Mucosa of rectum (tissue), 2 donors: ENCODE data around the gene ECI1.
A peak's percentile ranks its signal among the peaks of the same experiment; 100 is the strongest.

Experiments used
- H3K27ac ChIP-seq, 2 donors: one replicate each; pipeline ENCODE4 v1.7.0; 2013; ENCODE audit warnings: inconsistent platforms in 2 of 2, low read depth in 2 of 2, low read length in 2 of 2
- H3K27me3 ChIP-seq, 2 donors: one replicate each; pipeline ENCODE4 v1.7.0; 2013; ENCODE audit warnings: low read length in 2 of 2; ENCODE audit not compliant: control insufficient read depth in 2 of 2, insufficient read depth in 2 of 2
- H3K36me3 ChIP-seq, 2 donors: one replicate each; pipeline ENCODE4 v1.7.0; 2013; ENCODE audit warnings: low read length in 2 of 2; ENCODE audit not compliant: control insufficient read depth in 2 of 2, insufficient read depth in 2 of 2
- H3K4me1 ChIP-seq, 2 donors: one replicate each; pipeline ENCODE4 v1.7.0; 2013; ENCODE audit warnings: low read length in 2 of 2, mild to moderate bottlenecking in 1 of 2; ENCODE audit not compliant: control insufficient read depth in 2 of 2, insufficient read depth in 2 of 2
- H3K4me3 ChIP-seq, 2 donors: one replicate each; pipeline ENCODE4 v1.7.0; 2013; ENCODE audit warnings: low read length in 2 of 2
- H3K9ac ChIP-seq, 2 donors: one replicate each; pipeline ENCODE4 v1.7.0; 2013; ENCODE audit warnings: low read length in 2 of 2, low read depth in 1 of 2, mild to moderate bottlenecking in 1 of 2
- H3K9me3 ChIP-seq, 2 donors: one replicate each; pipeline ENCODE4 v1.7.0; 2013; ENCODE audit warnings: low read length in 2 of 2; ENCODE audit not compliant: control insufficient read depth in 2 of 2
- donor health status: healthy.
- donor health status: Normal muscosa, but diverticular disease.

ECI1 gene

GRCh38 chr16:2251296-2252111, at the start of gene ECI1:
Gene ECI1, minus strand, starts transcription at chr16:2251587. Its CDS starts 21 bp downstream, at chr16:2251566.
- peaks cover 28 to 34% of the 10 kb centered on the region in 2 donors for H3K36me3 ChIP-seq
- H3K4me1 ChIP-seq = peaks cover 11 to 16% of the 10 kb centered on the region in 2 donors
- H3K27me3 ChIP-seq = no peaks in the 10 kb centered on the region
- peak within 1 kb of the TSS; percentile 89 for H3K27ac ChIP-seq
- H3K9me3 ChIP-seq = no peaks in the 10 kb centered on the region
- peak within 1 kb of the TSS; percentile 78 to 83 for H3K4me3 ChIP-seq
- H3K9ac ChIP-seq = peak within 1 kb of the TSS; percentile 80 to 84

- H3K27ac ChIP-seq = no peak overlapping the region
- no peaks in the 10 kb centered on the region for H3K4me1 ChIP-seq
- no peaks in the 10 kb centered on the region for H3K9me3 ChIP-seq
- no peak overlapping the region for H3K9ac ChIP-seq
- no peak overlapping the region for H3K4me3 ChIP-seq
- H3K27me3 ChIP-seq = no peaks in the 10 kb centered on the region
- H3K36me3 ChIP-seq = no peaks in the 10 kb centered on the region
These were observed 48.5 kb upstream of the ECI1 start for GRCh38 chr16:2299915-2300192.

- H3K27ac ChIP-seq = no peak overlapping the region
- H3K9me3 ChIP-seq = no peaks in the 10 kb centered on the region
- no peaks in the 10 kb centered on the region for H3K4me1 ChIP-seq
- H3K36me3 ChIP-seq = no peaks in the 10 kb centered on the region
- H3K9ac ChIP-seq = no peak overlapping the region
- H3K4me3 ChIP-seq = no peak overlapping the region
- no peaks in the 10 kb centered on the region for H3K27me3 ChIP-seq
These were observed 47.9 kb upstream of the ECI1 start for GRCh38 chr16:2299121-2299914.

GRCh38 chr16:2298621-2299020, 47.2 kb upstream of the ECI1 start:
- Histone ChIP-seq H3K27ac (no peak overlapping the region), H3K4me1 (no peaks in the 10 kb centered on the region), H3K9me3 (no peaks in the 10 kb centered on the region), H3K36me3 (no peaks in the 10 kb centered on the region), H3K27me3 (no peaks in the 10 kb centered on the region), H3K9ac (no peak overlapping the region), H3K4me3 (no peak overlapping the region)

- no peaks in the 10 kb centered on the region for H3K27me3 ChIP-seq
- H3K4me1 ChIP-seq = no peaks in the 10 kb centered on the region
- H3K4me3 ChIP-seq = no peak overlapping the region
- no peak overlapping the region for H3K9ac ChIP-seq
- no peaks in the 10 kb centered on the region for H3K9me3 ChIP-seq
- no peak overlapping the region for H3K27ac ChIP-seq
- no peaks in the 10 kb centered on the region for H3K36me3 ChIP-seq
These were observed 46.1 kb upstream of the ECI1 start for GRCh38 chr16:2297506-2297860.

GRCh38 chr16:2296661-2297505, 45.5 kb upstream of the ECI1 start:
- H3K36me3 ChIP-seq = no peaks in the 10 kb centered on the region
- H3K9ac ChIP-seq = no peak overlapping the region
- no peak overlapping the region for H3K27ac ChIP-seq
- no peak overlapping the region for H3K4me3 ChIP-seq
- H3K27me3 ChIP-seq = no peaks in the 10 kb centered on the region
- no peaks in the 10 kb centered on the region for H3K9me3 ChIP-seq
- no peaks in the 10 kb centered on the region for H3K4me1 ChIP-seq

GRCh38 chr16:2295056-2295798, 43.8 kb upstream of the ECI1 start:
- Histone ChIP-seq H3K4me3 (no peak overlapping the region), H3K9me3 (no peaks in the 10 kb centered on the region), H3K9ac (no peak overlapping the region), H3K36me3 (no peaks in the 10 kb centered on the region), H3K27me3 (no peaks in the 10 kb centered on the region), H3K27ac (no peak overlapping the region), H3K4me1 (no peaks in the 10 kb centered on the region)

- H3K4me1 ChIP-seq = no peaks in the 10 kb centered on the region
- H3K36me3 ChIP-seq = no peaks in the 10 kb centered on the region
- H3K27ac ChIP-seq = no peak overlapping the region
- no peak overlapping the region for H3K9ac ChIP-seq
- H3K27me3 ChIP-seq = no peaks in the 10 kb centered on the region
- no peaks in the 10 kb centered on the region for H3K9me3 ChIP-seq
- H3K4me3 ChIP-seq = no peak overlapping the region
These were observed 40.8 kb upstream of the ECI1 start for GRCh38 chr16:2292221-2292620.

- no peaks in the 10 kb centered on the region for H3K4me1 ChIP-seq
- H3K27ac ChIP-seq = no peak overlapping the region
- H3K36me3 ChIP-seq = no peaks in the 10 kb centered on the region
- no peak overlapping the region for H3K4me3 ChIP-seq
- no peaks in the 10 kb centered on the region for H3K27me3 ChIP-seq
- no peak overlapping the region for H3K9ac ChIP-seq
- no peaks in the 10 kb centered on the region for H3K9me3 ChIP-seq
These were observed 37.9 kb upstream of the ECI1 start for GRCh38 chr16:2289282-2289681.
